A673 (cell line): Measurements from ENCODE around the gene SLC17A5. TPM values are rescaled to one million over a fixed set of nuclear protein-coding genes. Genes with fewer than 3 reads are reported as not detected.

ENCODE experiments used
- BruUV-seq: library from RNA; stranded (reverse); fragments of 400-500 nt; replicated peaks from 2 replicates; lab custom pipeline; 2021; lab: Mats Ljungman, UMichigan
- CTCF ChIA-PET: fragments of 300-600 bp; sonication (Branson Sonifier 250); formaldehyde crosslinking; loops from one replicate; lab custom pipeline; 2022; ENCODE audit warnings: antibody characterized with exemption; lab: Charles Lee
- POLR2A ChIA-PET: fragments of 300-600 bp; sonication (Branson Sonifier 250); formaldehyde crosslinking; loops from one replicate; lab custom pipeline; 2022; ENCODE audit warnings: antibody characterized with exemption; ENCODE audit not compliant: low non-redundant PET; lab: Charles Lee
- DNase-seq: peaks from one replicate; pipeline ENCODE4 v3.0.0-alpha.2; 2015; ENCODE audit warnings: low spot score
- H3K27ac ChIP-seq: fragments of 200-600 bp; sonication (generic); 2 replicates; pipeline ENCODE4 v1.5.1; 2016; ENCODE audit warnings: mixed run types, low read depth, mild to moderate bottlenecking, mixed read lengths, antibody characterized with exemption, low read length; ENCODE audit not compliant: poor library complexity, severe bottlenecking
- H3K27me3 ChIP-seq: fragments of 200-600 bp; sonication (generic); replicated peaks from 2 replicates; pipeline ENCODE4 v1.6.1; 2017; ENCODE audit warnings: mixed run types, low read depth, mild to moderate bottlenecking, mixed read lengths, antibody characterized with exemption, low read length; ENCODE audit not compliant: insufficient read depth, poor library complexity
- H3K36me3 ChIP-seq: fragments of 200-600 bp; sonication (generic); 2 replicates; pipeline ENCODE4 v1.6.1; 2016; ENCODE audit warnings: mixed run types, mild to moderate bottlenecking, mixed read lengths, antibody characterized with exemption, low read length; ENCODE audit not compliant: insufficient read depth, poor library complexity, severe bottlenecking
- H3K4me1 ChIP-seq: fragments of 200-600 bp; sonication (generic); 2 replicates; pipeline ENCODE4 v1.6.1; 2017; ENCODE audit warnings: mixed run types, mild to moderate bottlenecking, mixed read lengths, antibody characterized with exemption, low read length; ENCODE audit not compliant: insufficient read depth, poor library complexity, severe bottlenecking
- H3K4me3 ChIP-seq: fragments of 200-600 bp; sonication (generic); 2 replicates; pipeline ENCODE4 v1.5.1; 2016; ENCODE audit warnings: low read depth, mixed run types, mild to moderate bottlenecking, mixed read lengths, low read length; ENCODE audit not compliant: poor library complexity, severe bottlenecking
- H3K9me3 ChIP-seq: fragments of 200-600 bp; sonication (generic); 2 replicates; pipeline ENCODE4 v1.6.1; 2016; ENCODE audit warnings: mixed run types, low read depth, mild to moderate bottlenecking, mixed read lengths, antibody characterized with exemption, low read length; ENCODE audit not compliant: poor library complexity, severe bottlenecking
- CTCF ChIP-seq: fragments of 300-800, 200-600 bp; sonication (generic); conservative IDR thresholded peaks from 2 replicates; pipeline ENCODE4 v1.5.1; 2017; ENCODE audit warnings: low read depth, mild to moderate bottlenecking, antibody characterized with exemption, low read length, moderate library complexity, mixed read lengths
- EZH2 ChIP-seq: fragments of 200-600 bp; sonication (generic); IDR thresholded peaks from 2 replicates; pipeline ENCODE4 v1.6.1; 2017; ENCODE audit warnings: borderline replicate concordance, low read depth, mild to moderate bottlenecking, mixed read lengths, antibody characterized with exemption, low read length; ENCODE audit not compliant: poor library complexity, severe bottlenecking
- intact Hi-C: fragments of 100-400 bp; cut with micrococcal nuclease; formaldehyde crosslinking; loops from one replicate; pipeline ENCODE4 v1.10.0; 2022; ENCODE audit not compliant: unreplicated experiment
- total RNA-seq: library from RNA; stranded (reverse); gene quantifications from 2 replicates; pipeline ENCODE4 v1.2.3, GENCODE V29; 2021

Gene SLC17A5
- total RNA-seq, 1 experiment from 2014 or later: 6.1 TPM

- no TSS peak for BruUV-seq
- H3K4me1 ChIP-seq: peaks cover 6% of the 10 kb centered on the region
- H3K9me3 ChIP-seq: no peaks in the 10 kb centered on the region
- H3K36me3 ChIP-seq: no peaks in the 10 kb centered on the region
- H3K27ac ChIP-seq: no peak overlapping the region
- no peak for TF ChIP-seq EZH2
- no peak for TF ChIP-seq CTCF
- no peak overlapping the region for H3K4me3 ChIP-seq
- intact Hi-C loops: no loop called here
- CTCF ChIA-PET: no interaction called here
- POLR2A ChIA-PET: no interaction called here
- DNase-seq: no peak
- H3K27me3 ChIP-seq: no peaks in the 10 kb centered on the region
These were observed 14.8 kb downstream of the SLC17A5 start for GRCh38 chr6:73639040-73639439.

GRCh38 chr6:73637404-73637803 is 16.4 kb downstream of the SLC17A5 start:
- BruUV-seq: no TSS peak
- ChIA-PET POLR2A (no interaction called here), CTCF (no interaction called here)
- Histone ChIP-seq H3K27ac (no peak overlapping the region), H3K4me1 (peaks cover 2% of the 10 kb centered on the region), H3K36me3 (no peaks in the 10 kb centered on the region), H3K27me3 (no peaks in the 10 kb centered on the region), H3K4me3 (no peak overlapping the region), H3K9me3 (no peaks in the 10 kb centered on the region)
- no peak for DNase-seq
- TF ChIP-seq CTCF (no peak), EZH2 (no peak)
- intact Hi-C loops: no loop called here

GRCh38 chr6:73636048-73636447 is 17.7 kb downstream of the SLC17A5 start:
- no peak for DNase-seq
- BruUV-seq: no TSS peak
- Histone ChIP-seq H3K36me3 (no peaks in the 10 kb centered on the region), H3K4me3 (no peak overlapping the region), H3K4me1 (no peaks in the 10 kb centered on the region), H3K9me3 (no peaks in the 10 kb centered on the region), H3K27ac (no peak overlapping the region), H3K27me3 (no peaks in the 10 kb centered on the region)
- intact Hi-C loops: no loop called here
- TF ChIP-seq CTCF (no peak), EZH2 (no peak)
- POLR2A ChIA-PET: no interaction called here
- CTCF ChIA-PET: no interaction called here
